NCI-H2081 treated with DMSO at 0.1 percent for 48 hours (cell line): Measurements from ENCODE around the gene DCANP1.

Experiments
- DNase-seq: peaks from one replicate; lab custom pipeline; 2025; lab: John Stamatoyannopoulos, UW

Gene DCANP1

GRCh38 chr5:135423146-135423845 is 23.9 kb downstream of the DCANP1 start:
- DNase-seq = no peak

GRCh38 chr5:135422419-135422818 is 24.7 kb downstream of the DCANP1 start:
- no peak for DNase-seq

GRCh38 chr5:135417083-135417482 is 30.1 kb downstream of the DCANP1 start:
- DNase-seq = no peak

- no peak for DNase-seq
These were observed 42.1 kb downstream of the DCANP1 start for GRCh38 chr5:135405082-135405481.

GRCh38 chr5:135402031-135402430 is 45.1 kb downstream of the DCANP1 start:
- DNase-seq = no peak

- DNase-seq = no peak
These were observed 46.3 kb downstream of the DCANP1 start for GRCh38 chr5:135400866-135401265.

GRCh38 chr5:135399794-135400542 is 47.2 kb downstream of the DCANP1 start:
- DNase-seq = no peak

GRCh38 chr5:135398855-135399793 is 48.0 kb downstream of the DCANP1 start, which contains the start of gene MACROH2A1:
Gene MACROH2A1, minus strand, starts transcription at chr5:135399231. Its CDS starts 10,138 bp downstream, at chr5:135389093.
- no peak for DNase-seq

GRCh38 chr5:135398160-135398854 is 48.8 kb downstream of the DCANP1 start:
- DNase-seq = no peak

- no peak for DNase-seq
These were observed 50.1 kb downstream of the DCANP1 start for GRCh38 chr5:135397084-135397483.

- no peak for DNase-seq
These were observed 50.6 kb downstream of the DCANP1 start for GRCh38 chr5:135396459-135397055.

GRCh38 chr5:135395866-135396265 is 51.3 kb downstream of the DCANP1 start:
- DNase-seq = no peak

- no peak for DNase-seq
These were observed 51.7 kb downstream of the DCANP1 start for GRCh38 chr5:135395451-135395850.
